Spleen (tissue), 11 donors: ENCODE results near the gene BAAT. TPM values are rescaled to one million over a fixed set of nuclear protein-coding genes. Genes with fewer than 3 reads are reported as not detected.

Experiments
- DNase-seq: peaks from one replicate; pipeline ENCODE4 v3.0.0-alpha.2; 2020
- H3K27ac ChIP-seq, 8 donors: fragments of 200-600 bp; sonication (generic) in 7 of 8; 1 replicate in 4 of 8; 2 replicates in 4 of 8; pipeline versions ENCODE4 v1.5.0 to v1.8.0; 2016 to 2021; ENCODE audit warnings: inconsistent platforms in 4 of 8, mild to moderate bottlenecking in 4 of 8, moderate library complexity in 1 of 8
- H3K27me3 ChIP-seq, 7 donors: fragments of 200-600 bp; sonication (generic) in 6 of 7; replicated peaks in 1 of 7; 1 replicate in 4 of 7; 2 replicates in 3 of 7; pipeline versions ENCODE4 v1.5.0 to v1.8.0; 2016 to 2021; ENCODE audit warnings: inconsistent platforms in 3 of 7, mild to moderate bottlenecking in 1 of 7
- H3K36me3 ChIP-seq, 6 donors: fragments of 200-600 bp; sonication (generic) in 5 of 6; 1 replicate in 4 of 6; 2 replicates in 2 of 6; pipeline versions ENCODE4 v1.5.0 to v1.8.0; 2016 to 2021; ENCODE audit warnings: inconsistent platforms in 2 of 6
- H3K4me1 ChIP-seq, 6 donors: fragments of 200-600 bp; sonication (generic) in 5 of 6; 1 replicate in 3 of 6; 2 replicates in 3 of 6; pipeline versions ENCODE4 v1.5.0 to v1.8.0; 2016 to 2021; ENCODE audit warnings: inconsistent platforms in 3 of 6
- H3K4me3 ChIP-seq, 8 donors: fragments of 200-600 bp; sonication (generic) in 7 of 8; 1 replicate in 4 of 8; 2 replicates in 4 of 8; pipeline versions ENCODE4 v1.5.0 to v1.8.0; 2016 to 2021; ENCODE audit warnings: inconsistent platforms in 4 of 8, mild to moderate bottlenecking in 4 of 8, moderate library complexity in 2 of 8
- H3K9me3 ChIP-seq, 8 donors: fragments of 200-600 bp; sonication (generic) in 7 of 8; 1 replicate in 4 of 8; 2 replicates in 4 of 8; pipeline versions ENCODE4 v1.5.0 to v1.8.0; 2016 to 2021; ENCODE audit warnings: inconsistent platforms in 4 of 8
- POLR2A ChIP-seq, 3 donors: fragments of 450-650 bp; IDR thresholded peaks; one replicate each; pipeline ENCODE4 v1.5.1; 2017; ENCODE audit warnings: antibody characterized with exemption in 3 of 3, mild to moderate bottlenecking in 1 of 3
- POLR2AphosphoS5 ChIP-seq, 3 donors: sonication (generic); formaldehyde crosslinking; IDR thresholded peaks; one replicate each; pipeline ENCODE4 v1.5.1; 2017; ENCODE audit warnings: antibody characterized with exemption in 3 of 3
- WGBS, 5 donors: extraction: QIAGEN DNeasy Blood & Tissue Kit in 3 of 5; methylation state at CpG; one replicate each; pipeline versions ENCODE4 v1.1.5 to v1.1.7; 2013 to 2018; 5-methylcytosine and 5-hydroxymethylcytosine counted together
- intact Hi-C: fragments of 100-400 bp; cut with DNase I; formaldehyde crosslinking; loops from one replicate; pipeline ENCODE4 v1.15.0; 2023; ENCODE audit warnings: low total_unique reads
- polyA plus RNA-seq, 3 donors: library from polyadenylated mRNA; stranded (reverse); fragments of 200-250 nt; gene quantifications; one replicate each; pipeline ENCODE4 v1.2.1, GENCODE V29; 2013
- total RNA-seq, 7 donors: library from RNA; depleted of rRNA in 3 of 7; stranded (reverse); fragments of >200 nt in 3 of 7; fragmentation: NEBNext Ultra II Directional in 4 of 7; extraction: Animal tissue kit (Norgen Biotek cat#: 25700) in 4 of 7; gene quantifications; one replicate each; pipeline versions ENCODE4 v1.1.0 to v1.2.1, GENCODE V29; 2016 to 2021
- TF ChIP-seq, protein P1 (sequence below), 11 experiments: fragments of 200-600 bp in 7 of 11; fragments of 450-650 bp in 4 of 11; sonication (generic) in 4 of 11; IDR thresholded peaks in 8 of 11; conservative IDR thresholded peaks in 3 of 11; 1 replicate in 7 of 11; 2 replicates in 4 of 11; pipeline versions ENCODE4 v1.4.0 to v1.8.0; 2016 to 2021; ENCODE audit warnings: antibody characterized with exemption in 11 of 11, inconsistent platforms in 4 of 11, mild to moderate bottlenecking in 1 of 11
- donor health status: healthy with polysubstance abuse.
- donor health status: DM: no; HTN: no; CAD: no; lungs with moderate emphysema.
- donor health status: DM: no; HTN: no; CAD: no.
- donor health status: Bipolar disorder and iron deficiency.
- donor health status: healthy.
- donor health status: DM: no; HTN: no; CAD: no.
- donor health status: DM: yes; HTN: yes; CAD: no.

The BAAT gene
- total and polyA plus RNA-seq, 10 donors = 0.02 to 0.15 (median 0.10) TPM; not detected in 6

DNA sequence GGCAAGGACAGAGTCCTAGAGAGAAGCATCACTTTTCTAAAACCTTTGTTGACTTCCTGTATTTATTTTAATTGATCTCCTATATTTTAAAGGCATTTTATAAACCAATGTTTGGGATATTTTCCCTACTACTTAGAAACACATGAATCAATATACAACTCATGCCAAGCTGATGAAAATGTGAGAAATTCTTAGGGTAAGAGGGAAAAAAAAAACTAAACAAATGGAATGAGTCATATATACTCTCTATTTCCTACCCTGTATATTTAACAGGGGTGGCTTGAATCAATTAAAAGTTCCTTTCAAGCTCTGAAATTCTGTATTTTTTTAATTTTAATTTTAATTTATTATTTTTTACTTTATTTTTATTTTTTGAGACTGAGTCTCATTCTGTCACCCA lies 19.6 kb downstream of the BAAT start:
- no peak overlapping the region for H3K27ac ChIP-seq
- DNase-seq = no peak
- intact Hi-C loops = no loop called here
- no peaks in the 10 kb centered on the region for H3K4me1 ChIP-seq
- no peaks in the 10 kb centered on the region for H3K36me3 ChIP-seq
- H3K4me3 ChIP-seq = no peak overlapping the region
- peaks cover 0 to 4% (median 0%) of the 10 kb centered on the region in 7 donors for H3K27me3 ChIP-seq
- no peaks in the 10 kb centered on the region for H3K9me3 ChIP-seq
- TF ChIP-seq, protein P1, sequence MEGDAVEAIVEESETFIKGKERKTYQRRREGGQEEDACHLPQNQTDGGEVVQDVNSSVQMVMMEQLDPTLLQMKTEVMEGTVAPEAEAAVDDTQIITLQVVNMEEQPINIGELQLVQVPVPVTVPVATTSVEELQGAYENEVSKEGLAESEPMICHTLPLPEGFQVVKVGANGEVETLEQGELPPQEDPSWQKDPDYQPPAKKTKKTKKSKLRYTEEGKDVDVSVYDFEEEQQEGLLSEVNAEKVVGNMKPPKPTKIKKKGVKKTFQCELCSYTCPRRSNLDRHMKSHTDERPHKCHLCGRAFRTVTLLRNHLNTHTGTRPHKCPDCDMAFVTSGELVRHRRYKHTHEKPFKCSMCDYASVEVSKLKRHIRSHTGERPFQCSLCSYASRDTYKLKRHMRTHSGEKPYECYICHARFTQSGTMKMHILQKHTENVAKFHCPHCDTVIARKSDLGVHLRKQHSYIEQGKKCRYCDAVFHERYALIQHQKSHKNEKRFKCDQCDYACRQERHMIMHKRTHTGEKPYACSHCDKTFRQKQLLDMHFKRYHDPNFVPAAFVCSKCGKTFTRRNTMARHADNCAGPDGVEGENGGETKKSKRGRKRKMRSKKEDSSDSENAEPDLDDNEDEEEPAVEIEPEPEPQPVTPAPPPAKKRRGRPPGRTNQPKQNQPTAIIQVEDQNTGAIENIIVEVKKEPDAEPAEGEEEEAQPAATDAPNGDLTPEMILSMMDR (IDR thresholded peaks at IDR 0.05 in 8 of 11, conservative IDR thresholded peaks at IDR 0.05 in 3 of 11) = no peak
- TF ChIP-seq POLR2A (IDR thresholded peaks at IDR 0.05) (no peak), POLR2AphosphoS5 (IDR thresholded peaks at IDR 0.05) (no peak)

DNA sequence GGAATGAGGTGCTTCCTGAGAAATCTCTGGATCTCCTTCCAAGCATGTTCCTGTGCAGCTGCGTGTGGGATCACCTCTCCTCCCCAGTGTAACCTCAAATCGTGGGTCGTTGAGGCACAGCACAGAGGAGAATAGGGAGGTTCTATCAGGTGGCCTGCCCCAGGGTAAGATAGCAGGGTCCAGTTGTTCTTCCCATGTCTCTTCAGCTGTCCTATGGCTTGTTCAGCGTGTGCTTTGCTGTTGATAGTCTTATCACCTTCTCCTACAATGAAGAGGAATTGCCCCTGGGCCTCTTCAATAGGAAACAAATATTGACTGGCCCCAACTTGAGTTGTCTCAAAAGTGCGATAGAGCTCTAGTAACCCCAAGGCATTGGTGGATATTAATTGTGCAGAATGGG lies 22.4 kb downstream of the BAAT start:
- H3K4me1 ChIP-seq = no peaks in the 10 kb centered on the region
- H3K36me3 ChIP-seq = no peaks in the 10 kb centered on the region
- no peak overlapping the region for H3K4me3 ChIP-seq
- H3K27me3 ChIP-seq = peaks cover 0 to 4% (median 0%) of the 10 kb centered on the region in 7 donors
- no peak for DNase-seq
- intact Hi-C loops = no loop called here
- no peaks in the 10 kb centered on the region for H3K9me3 ChIP-seq
- TF ChIP-seq POLR2A (IDR thresholded peaks at IDR 0.05) (no peak), POLR2AphosphoS5 (IDR thresholded peaks at IDR 0.05) (no peak)
- no peak overlapping the region for H3K27ac ChIP-seq
- 77 to 89% (median 82%) methylated on average over 5 of the region's 5 CpGs for WGBS, 5 donors

DNA sequence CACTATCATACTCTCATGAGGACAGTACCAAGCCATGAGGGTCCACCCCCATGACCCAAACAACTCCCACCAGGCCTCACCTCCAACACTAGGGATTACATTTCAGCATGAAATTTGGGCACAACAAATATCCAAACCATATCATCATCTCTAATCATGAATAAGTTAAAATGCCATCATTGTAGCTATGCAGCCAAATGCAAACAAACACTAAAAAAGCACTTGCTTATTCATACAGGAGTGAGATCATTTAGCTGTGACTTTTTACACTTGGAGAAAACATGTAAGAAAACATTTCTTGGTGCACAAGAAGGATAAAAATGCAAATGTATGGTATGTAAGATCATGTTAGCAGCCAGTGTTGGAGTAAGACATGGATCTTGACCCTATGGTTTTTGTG lies 24.2 kb downstream of the BAAT start:
- Histone ChIP-seq H3K4me3 (no peak overlapping the region), H3K4me1 (no peaks in the 10 kb centered on the region), H3K36me3 (no peaks in the 10 kb centered on the region), H3K27me3 (peaks cover 0 to 4% (median 0%) of the 10 kb centered on the region in 7 donors), H3K9me3 (no peaks in the 10 kb centered on the region), H3K27ac (no peak overlapping the region)
- intact Hi-C loops = no loop called here
- DNase-seq = no peak
- TF ChIP-seq POLR2AphosphoS5 (IDR thresholded peaks at IDR 0.05) = no peak
- TF ChIP-seq, protein P1 (IDR thresholded peaks at IDR 0.05 in 8 of 11, conservative IDR thresholded peaks at IDR 0.05 in 3 of 11) = no peak
- TF ChIP-seq POLR2A (IDR thresholded peaks at IDR 0.05) = no peak

DNA sequence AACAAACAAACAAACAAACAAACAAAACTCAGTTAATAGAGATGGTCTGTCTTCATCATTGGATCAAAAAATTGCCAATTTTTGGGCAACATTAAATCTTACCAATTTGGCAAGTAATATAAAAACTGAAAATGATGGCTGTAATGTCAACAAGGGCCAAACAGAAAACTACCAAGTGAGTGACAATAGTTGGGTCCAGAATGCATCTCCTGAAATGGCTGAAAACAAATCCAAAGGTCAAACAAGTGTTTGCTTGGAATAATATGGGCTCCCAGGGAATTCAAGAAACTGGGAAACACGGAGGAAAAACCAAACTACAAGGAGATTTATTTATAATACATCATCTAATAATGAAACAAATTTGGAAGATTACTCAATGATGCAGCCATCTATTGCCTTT lies 25.1 kb downstream of the BAAT start:
- Histone ChIP-seq H3K36me3 (no peaks in the 10 kb centered on the region), H3K9me3 (no peaks in the 10 kb centered on the region), H3K4me3 (no peak overlapping the region), H3K4me1 (no peaks in the 10 kb centered on the region), H3K27ac (no peak overlapping the region), H3K27me3 (no peaks in the 10 kb centered on the region)
- DNase-seq = no peak
- WGBS, 5 donors = 58 to 78% (median 66%) methylated on average over 1 of the region's 1 CpG
- intact Hi-C loops = no loop called here
- TF ChIP-seq POLR2AphosphoS5 (IDR thresholded peaks at IDR 0.05) (no peak), POLR2A (IDR thresholded peaks at IDR 0.05) (no peak)
- TF ChIP-seq, protein P1 (IDR thresholded peaks at IDR 0.05 in 8 of 11, conservative IDR thresholded peaks at IDR 0.05 in 3 of 11) = no peak

DNA sequence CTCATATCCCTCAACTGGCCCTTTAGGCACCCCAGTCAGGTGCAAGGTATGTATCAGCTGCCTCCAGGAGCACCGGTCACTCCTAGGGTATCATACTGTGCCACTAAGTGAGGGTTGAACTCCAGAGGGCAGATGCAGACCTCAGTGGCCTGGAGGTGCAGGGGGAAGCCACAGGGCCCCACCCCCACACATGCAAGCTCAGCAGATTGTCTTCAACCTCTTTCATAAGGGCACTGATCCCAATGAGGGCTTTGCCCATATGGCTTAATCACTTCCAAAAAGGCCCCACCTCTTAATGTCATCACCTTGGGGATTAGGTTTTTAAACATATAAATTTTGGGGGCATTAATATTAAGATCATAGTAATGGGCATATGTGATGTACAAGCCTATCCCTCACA lies 28.2 kb downstream of the BAAT start:
- H3K27me3 ChIP-seq = no peaks in the 10 kb centered on the region
- intact Hi-C loops = no loop called here
- TF ChIP-seq POLR2AphosphoS5 (IDR thresholded peaks at IDR 0.05) (no peak), POLR2A (IDR thresholded peaks at IDR 0.05) (no peak)
- TF ChIP-seq, protein P1 (IDR thresholded peaks at IDR 0.05 in 8 of 11, conservative IDR thresholded peaks at IDR 0.05 in 3 of 11) = no peak

More for the DNA sequence above, 28.2 kb downstream of the BAAT start:
- H3K4me1 ChIP-seq = no peaks in the 10 kb centered on the region
- H3K27ac ChIP-seq = no peak overlapping the region
- 32 to 100% (median 42%) methylated on average over 1 of the region's 1 CpG for WGBS, 5 donors
- no peak overlapping the region for H3K4me3 ChIP-seq
- H3K9me3 ChIP-seq = no peaks in the 10 kb centered on the region
- no peaks in the 10 kb centered on the region for H3K36me3 ChIP-seq
- DNase-seq = no peak
